H1 (cell line): ENCODE measurements around the gene ARHGEF16. TPM values are rescaled to one million over a fixed set of nuclear protein-coding genes. Genes with fewer than 3 reads are reported as not detected.

ENCODE experiments used
- CTCF ChIA-PET: fragments of 300-600 bp; sonication (Branson Sonifier 250); formaldehyde crosslinking; loops from one replicate; lab custom pipeline; 2021; ENCODE audit not compliant: partially characterized antibody; lab: Charles Lee
- POLR2A ChIA-PET: fragments of 300-600 bp; sonication (Branson Sonifier 250); formaldehyde crosslinking; loops from one replicate; lab custom pipeline; 2021; ENCODE audit warnings: inconsistent platforms; ENCODE audit not compliant: partially characterized antibody; lab: Charles Lee
- DNase-seq, 2 experiments: peaks; one replicate each; pipeline versions ENCODE4 v3.0.0 to v3.0.0-alpha.2; 2010 to 2022; ENCODE audit warnings: low spot score in 2 of 2, low read depth in 1 of 2, mixed read lengths in 1 of 2
- FAIRE-seq: peaks from 2 replicates; lab custom pipeline; 2011; peaks lifted over from hg19 to GRCh38; lab: Jason Lieb, UNC
- H2AFZ ChIP-seq: 2 replicates; pipeline ENCODE4 v1.8.1; 2012; ENCODE audit warnings: low read length, inconsistent platforms
- H2AK5ac ChIP-seq: 2 replicates; pipeline ENCODE4 v1.6.1; 2013; ENCODE audit warnings: low read depth, low read length
- H2BK120ac ChIP-seq: replicated peaks from 2 replicates; pipeline ENCODE3; 2013; ENCODE audit warnings: low read depth, low read length, inconsistent platforms
- H2BK12ac ChIP-seq: 2 replicates; pipeline ENCODE4 v1.6.1; 2013; ENCODE audit warnings: low read depth, low read length
- H2BK15ac ChIP-seq: 2 replicates; pipeline ENCODE4 v1.6.1; 2013; ENCODE audit warnings: low read length
- H2BK20ac ChIP-seq: 2 replicates; pipeline ENCODE4 v1.6.1; 2013; ENCODE audit warnings: low read length
- H2BK5ac ChIP-seq: 2 replicates; pipeline ENCODE4 v1.6.1; 2013; ENCODE audit warnings: low read depth, low read length
- H3K14ac ChIP-seq: 2 replicates; pipeline ENCODE4 v1.6.1; 2013; ENCODE audit warnings: inconsistent platforms; ENCODE audit not compliant: insufficient read length
- H3K18ac ChIP-seq: 2 replicates; pipeline ENCODE4 v1.6.1; 2013; ENCODE audit warnings: low read length; ENCODE audit errors: extremely low read depth
- H3K23ac ChIP-seq: 2 replicates; pipeline ENCODE4 v1.6.1; 2013; ENCODE audit warnings: inconsistent platforms; ENCODE audit not compliant: insufficient read length
- H3K23me2 ChIP-seq: 2 replicates; pipeline ENCODE4 v1.6.1; 2013; ENCODE audit warnings: low read depth, low read length
- H3K27ac ChIP-seq: 2 replicates; pipeline ENCODE4 v1.6.1; 2011; ENCODE audit warnings: low read depth, low read length, inconsistent platforms
- H3K27me3 ChIP-seq, 4 experiments: replicated peaks in 1 of 4; 1 replicate in 1 of 4; 2 replicates in 3 of 4; pipeline versions ENCODE4 v1.6.1 to v1.8.1; 2011 to 2013; ENCODE audit warnings: low read length in 3 of 4, mild to moderate bottlenecking in 3 of 4, inconsistent platforms in 2 of 4, mixed read lengths in 2 of 4, moderate library complexity in 1 of 4; ENCODE audit not compliant: control insufficient read depth in 3 of 4, insufficient read depth in 3 of 4; ENCODE audit errors: extremely low read depth in 1 of 4
- H3K36me3 ChIP-seq, 4 experiments: 2 replicates each; pipeline versions ENCODE4 v1.6.1 to v1.8.1; 2011 to 2013; ENCODE audit warnings: mild to moderate bottlenecking in 4 of 4, low read length in 3 of 4, moderate library complexity in 2 of 4, control low read depth in 1 of 4, inconsistent platforms in 1 of 4; ENCODE audit not compliant: insufficient read depth in 4 of 4, control insufficient read depth in 2 of 4
- H3K4ac ChIP-seq: replicated peaks from 2 replicates; pipeline ENCODE3; 2013; ENCODE audit warnings: low read length, low read depth, mixed read lengths, inconsistent platforms; ENCODE audit not compliant: insufficient read length
- H3K4me1 ChIP-seq, 4 experiments: replicated peaks in 1 of 4; 1 replicate in 1 of 4; 2 replicates in 3 of 4; pipeline versions ENCODE4 v1.6.1 to v1.8.1; 2011 to 2013; ENCODE audit warnings: low read length in 3 of 4, inconsistent platforms in 2 of 4, mixed read lengths in 1 of 4; ENCODE audit not compliant: insufficient read depth in 4 of 4, control insufficient read depth in 3 of 4
- H3K4me2 ChIP-seq, 2 experiments: 2 replicates each; pipeline versions ENCODE4 v1.6.1 to v1.8.1; 2011 to 2013; ENCODE audit warnings: low read depth in 2 of 2, low read length in 2 of 2, control low read depth in 1 of 2, inconsistent platforms in 1 of 2, mild to moderate bottlenecking in 1 of 2; ENCODE audit not compliant: insufficient read depth in 1 of 2
- H3K4me3 ChIP-seq, 4 experiments: fragments of 200-600, 300-600 bp in 1 of 4; sonication (generic), shearing (Covaris generic), sonication (Bioruptor Twin) in 1 of 4; 2 replicates each; pipeline versions ENCODE4 v1.5.1 to v1.8.1; 2011 to 2016; ENCODE audit warnings: low read length in 4 of 4, low read depth in 3 of 4, control low read depth in 2 of 4, inconsistent platforms in 2 of 4, mild to moderate bottlenecking in 2 of 4, mixed read lengths in 1 of 4, moderate library complexity in 1 of 4; ENCODE audit not compliant: insufficient read depth in 2 of 4; ENCODE audit errors: extremely low read depth in 1 of 4
- H3K56ac ChIP-seq: replicated peaks from 2 replicates; pipeline ENCODE3; 2013; ENCODE audit warnings: low read depth, mild to moderate bottlenecking, mixed read lengths, low read length, inconsistent platforms; ENCODE audit not compliant: insufficient read length
- H3K79me1 ChIP-seq: 2 replicates; pipeline ENCODE4 v1.6.1; 2013; ENCODE audit warnings: low read depth, low read length, control low read depth
- H3K79me2 ChIP-seq, 2 experiments: 2 replicates each; pipeline versions ENCODE4 v1.6.1 to v1.8.1; 2012 to 2013; ENCODE audit warnings: low read length in 2 of 2, mild to moderate bottlenecking in 2 of 2, inconsistent platforms in 1 of 2; ENCODE audit not compliant: insufficient read depth in 2 of 2, control insufficient read depth in 1 of 2
- H3K9ac ChIP-seq, 4 experiments: replicated peaks in 1 of 4; 1 replicate in 1 of 4; 2 replicates in 3 of 4; pipeline versions ENCODE4 v1.6.1 to v1.8.1; 2011 to 2013; ENCODE audit warnings: low read depth in 3 of 4, low read length in 3 of 4, control low read depth in 2 of 4, mild to moderate bottlenecking in 2 of 4, moderate library complexity in 2 of 4, inconsistent platforms in 1 of 4; ENCODE audit errors: extremely low read depth in 1 of 4
- H3K9me3 ChIP-seq, 2 experiments: 2 replicates each; pipeline versions ENCODE4 v1.6.1 to v1.8.1; 2012 to 2013; ENCODE audit warnings: mild to moderate bottlenecking in 2 of 2, moderate library complexity in 2 of 2, control low read depth in 1 of 2, inconsistent platforms in 1 of 2, low read depth in 1 of 2, low read length in 1 of 2, mixed read lengths in 1 of 2; ENCODE audit not compliant: insufficient read depth in 2 of 2
- H4K20me1 ChIP-seq, 2 experiments: replicated peaks in 1 of 2; 2 replicates each; pipeline versions ENCODE3 to v1.8.1; 2011 to 2013; ENCODE audit warnings: inconsistent platforms in 2 of 2, low read length in 2 of 2, mild to moderate bottlenecking in 1 of 2; ENCODE audit not compliant: insufficient read depth in 2 of 2, control insufficient read depth in 1 of 2
- H4K5ac ChIP-seq: 2 replicates; pipeline ENCODE4 v1.6.1; 2013; ENCODE audit warnings: low read length, low read depth, mixed read lengths, inconsistent platforms; ENCODE audit not compliant: insufficient read length
- H4K8ac ChIP-seq: 2 replicates; pipeline ENCODE4 v1.8.0; 2013; ENCODE audit warnings: mild to moderate bottlenecking, moderate library complexity, low read length, inconsistent platforms; ENCODE audit not compliant: insufficient read depth; ENCODE audit errors: extremely low read depth
- H4K91ac ChIP-seq: replicated peaks from 2 replicates; pipeline ENCODE3; 2013; ENCODE audit warnings: low read length, mixed read lengths, inconsistent platforms; ENCODE audit not compliant: insufficient read length
- ATF2 ChIP-seq: IDR thresholded peaks from 2 replicates; pipeline ENCODE4 v1.6.1; 2012; ENCODE audit warnings: low read length, inconsistent platforms
- BACH1 ChIP-seq: IDR thresholded peaks from 2 replicates; pipeline ENCODE4 v1.6.1; 2012; ENCODE audit warnings: low read length, improper control_type of control experiment
- CEBPB ChIP-seq: IDR thresholded peaks from 2 replicates; pipeline ENCODE4 v1.6.1; 2012; ENCODE audit warnings: low read depth, low read length
- GTF2F1 ChIP-seq: IDR thresholded peaks from 2 replicates; pipeline ENCODE4 v1.6.1; 2012; ENCODE audit warnings: low read depth, low read length, improper control_type of control experiment, borderline replicate concordance
- HDAC6 ChIP-seq: IDR thresholded peaks from one replicate; pipeline ENCODE4 v1.7.1; 2012; ENCODE audit warnings: low read depth, mild to moderate bottlenecking, inconsistent platforms, low read length, moderate library complexity
- JUN ChIP-seq: IDR thresholded peaks from 2 replicates; pipeline ENCODE4 v1.6.1; 2011; ENCODE audit warnings: low read depth, mild to moderate bottlenecking, improper control_type of control experiment, low read length
- KDM4A ChIP-seq: IDR thresholded peaks from one replicate; pipeline ENCODE4 v1.7.1; 2012; ENCODE audit warnings: low read depth, mild to moderate bottlenecking, moderate library complexity, low read length, inconsistent platforms; ENCODE audit not compliant: severe bottlenecking
- NANOG ChIP-seq: IDR thresholded peaks from 2 replicates; pipeline ENCODE4 v1.6.1; 2011; ENCODE audit warnings: low read length, low read depth, mild to moderate bottlenecking, inconsistent platforms; ENCODE audit not compliant: insufficient read depth, poor library complexity, severe bottlenecking
- POLR2AphosphoS5 ChIP-seq: IDR thresholded peaks from 2 replicates; pipeline ENCODE4 v1.6.1; 2011; ENCODE audit warnings: low read depth, low read length
- RAD21 ChIP-seq, 2 experiments: IDR thresholded peaks in 1 of 2; conservative IDR thresholded peaks in 1 of 2; 2 replicates each; pipeline ENCODE4 v1.6.1; 2011; ENCODE audit warnings: low read depth in 2 of 2, low read length in 2 of 2, improper control_type of control experiment in 1 of 2, inconsistent platforms in 1 of 2, mild to moderate bottlenecking in 1 of 2, moderate library complexity in 1 of 2
- SAP30 ChIP-seq: fragments of 300-600 bp; sonication (generic); IDR thresholded peaks from 2 replicates; pipeline ENCODE4 v1.7.1; 2012; ENCODE audit warnings: low read length, moderate library complexity, mild to moderate bottlenecking, inconsistent platforms; ENCODE audit not compliant: insufficient read depth, insufficient replicate concordance
- SIRT6 ChIP-seq: IDR thresholded peaks from one replicate; pipeline ENCODE4 v1.7.1; 2012; ENCODE audit warnings: low read length, inconsistent platforms
- WGBS, 2 experiments: shearing (Covaris generic) in 1 of 2; methylation state at CpG; one replicate each; pipeline versions ENCODE4 v1.1.6 to v1.1.7; 2013 to 2015; ENCODE audit warnings: low lambda C conversion rate in 2 of 2, mixed read lengths in 2 of 2, inconsistent platforms in 1 of 2, low coverage in 1 of 2, missing lambda C conversion rate in 1 of 2; ENCODE audit not compliant: insufficient replicate concordance in 2 of 2, insufficient coverage in 1 of 2, insufficient read length in 1 of 2; ENCODE audit errors: extremely low coverage in 1 of 2, missing lambda C conversion rate in 1 of 2; 5-methylcytosine and 5-hydroxymethylcytosine counted together
- polyA plus RNA-seq, 7 experiments: library from polyadenylated mRNA; depleted of rRNA in 3 of 7; stranded (reverse) in 5 of 7; unstranded in 2 of 7; fragments of >200 nt in 5 of 7; fragments of 200-250 nt in 2 of 7; gene quantifications; 1 replicate in 5 of 7; 2 replicates in 1 of 7; 4 replicates in 1 of 7; pipeline versions ENCODE4 v1.2.1 to v1.2.3, GENCODE V29; 2011 to 2013; ENCODE audit warnings: missing spikeins in 2 of 7, mixed read lengths in 2 of 7
- total RNA-seq: library from RNA; stranded (reverse); fragmentation: NEBNext Ultra II Directional; extraction: Animal tissue kit (Norgen Biotek cat#: 25700); gene quantifications from 2 replicates; pipeline ENCODE4 v1.2.1, GENCODE V29; 2021

ARHGEF16 gene
- total and polyA plus RNA-seq, 2 of the 8 experiments (the other 6 are each of a cell fraction or from before 2014, with no cell fraction given) = 18.3 to 20.7 TPM

GRCh38 chr1:3518756-3519155 lies 64.3 kb downstream of the ARHGEF16 start:
- Histone ChIP-seq H3K36me3 (no peaks in the 10 kb centered on the region), H3K79me2 (no peaks in the 10 kb centered on the region), H2BK20ac (no peak overlapping the region), H2BK5ac (no peak overlapping the region), H2BK120ac (no peak overlapping the region), H2AK5ac (no peak overlapping the region), H4K20me1 (peaks cover 0 to 11% of the 10 kb centered on the region in 2 experiments), H3K4ac (no peak overlapping the region), H4K91ac (no peak overlapping the region), H2AFZ (no peak overlapping the region), H3K23me2 (no peaks in the 10 kb centered on the region), H3K9ac (no peak overlapping the region), H4K5ac (no peak overlapping the region), H3K4me1 (no peaks in the 10 kb centered on the region; a peak in 3 of 7 replicates), H2BK15ac (no peak overlapping the region), H3K14ac (no peak overlapping the region), H3K56ac (no peak overlapping the region), H2BK12ac (no peak overlapping the region), H3K4me2 (no peak overlapping the region), H3K27ac (no peak overlapping the region), H3K18ac (no peak overlapping the region), H3K79me1 (no peaks in the 10 kb centered on the region), H3K9me3 (peaks cover 0 to 7% of the 10 kb centered on the region in 2 experiments; a peak in 1 of 4 replicates), H3K23ac (no peak overlapping the region), H4K8ac (no peak overlapping the region), H3K27me3 (no peaks in the 10 kb centered on the region), H3K4me3 (no peak overlapping the region)
- ChIA-PET POLR2A (interaction anchor here (1.6 kb wide), 1 partner anchor 12 kb away, joined by 3 read pairs; no protein-coding TSS in a partner anchor), CTCF (interaction anchor here (0.7 to 4.6 kb wide), 39 partner anchors 9 to 240 kb away, joined by 3 to 43 read pairs (median 4); partner anchors contain the start of gene TP73)
- FAIRE-seq = no peak
- 90% methylated on average over 6 of the region's 8 CpGs; no CpG with 5 or more reads in 1 of the 2 experiments for WGBS, 2 experiments
- no peak for DNase-seq
- no peak for TF ChIP-seq GTF2F1
- TF ChIP-seq NANOG = no peak
- no peak for TF ChIP-seq HDAC6
- TF ChIP-seq KDM4A = no peak
- no peak for TF ChIP-seq SAP30
- no peak for TF ChIP-seq SIRT6
- TF ChIP-seq RAD21 (IDR thresholded peaks at IDR 0.05 in 1 of 2, conservative IDR thresholded peaks at IDR 0.05 in 1 of 2; ENCODE audit: low read depth in 2 of 2, low read length in 2 of 2) = no peak
- no peak for TF ChIP-seq CEBPB
- TF ChIP-seq ATF2 = no peak
- no peak for TF ChIP-seq POLR2AphosphoS5
- TF ChIP-seq JUN = no peak
- no peak for TF ChIP-seq BACH1
